Renal pelvis (tissue), 4 donors: ENCODE data around the gene FOXQ1. TPM values are rescaled to one million over a fixed set of nuclear protein-coding genes. Genes with fewer than 3 reads are reported as not detected.
"Not testable (repeated sequence)": the region's sequence is repeated elsewhere in the genome, so short reads cannot be mapped to it uniquely, and the experiment has no call there.

Experiments
- DNase-seq: peaks from one replicate; pipeline ENCODE4 v3.0.0-alpha.2; 2013
- polyA plus RNA-seq, 3 donors: library from polyadenylated mRNA; unstranded; fragments of 120-200 nt; gene quantifications; one replicate each; pipeline ENCODE4 v1.2.1, GENCODE V29; 2013; ENCODE audit not compliant: insufficient read length in 3 of 3

The FOXQ1 gene
- polyA plus RNA-seq, 3 donors, result 12.1 to 16.9 (median 14.3) TPM

DNA sequence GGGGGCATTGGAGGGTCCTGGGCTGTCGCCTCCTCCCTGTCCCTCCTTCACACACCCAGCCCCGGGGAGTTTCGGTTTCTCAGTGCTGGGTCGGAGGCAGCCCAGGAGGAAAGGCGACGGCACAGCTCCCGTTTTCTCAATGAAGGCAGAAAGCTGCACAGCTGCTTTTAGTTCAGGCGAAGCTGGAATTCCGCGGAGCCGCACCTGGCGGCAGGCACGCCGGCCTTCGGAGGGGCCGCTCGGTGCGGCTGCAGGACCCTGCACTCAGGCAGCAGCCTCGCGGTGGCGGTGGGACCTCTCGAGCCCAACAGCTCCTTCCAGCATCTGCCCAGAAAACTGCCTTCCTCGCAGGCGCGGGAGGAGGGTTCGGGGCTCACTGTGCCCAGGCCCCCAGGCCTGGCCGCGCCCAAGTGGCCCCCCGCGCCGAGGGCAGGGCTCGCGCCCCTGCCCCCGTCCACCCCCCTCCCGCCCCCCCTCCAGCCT lies 4.6 kb downstream of the FOXQ1 start:
- no peak for DNase-seq

DNA sequence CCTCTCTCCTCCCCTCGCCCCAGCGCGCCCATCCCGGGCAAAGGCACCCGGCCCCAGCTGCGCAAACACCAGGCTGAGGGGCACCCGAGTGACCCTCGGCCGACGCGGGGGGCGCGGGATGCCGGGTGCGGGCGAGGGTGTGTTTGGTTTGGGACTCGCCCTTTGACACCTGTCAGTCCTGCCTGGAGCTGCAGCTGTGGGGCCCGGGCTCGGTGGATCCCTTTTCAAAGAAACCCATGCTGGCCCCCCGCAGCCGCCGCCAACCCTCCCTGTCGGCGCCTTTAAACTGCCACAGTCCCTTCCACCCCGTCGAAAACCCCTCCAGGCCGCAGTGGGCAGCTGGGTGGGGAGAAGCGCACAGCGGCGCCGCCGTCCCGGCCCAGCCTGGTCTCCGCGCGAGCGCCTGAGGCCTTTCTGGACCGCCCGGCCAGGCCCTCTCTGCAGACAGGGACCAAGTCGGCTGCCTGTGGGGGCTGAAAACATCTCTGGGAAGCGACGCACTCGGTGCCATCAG lies 5.5 kb downstream of the FOXQ1 start:
- no peak for DNase-seq

DNA sequence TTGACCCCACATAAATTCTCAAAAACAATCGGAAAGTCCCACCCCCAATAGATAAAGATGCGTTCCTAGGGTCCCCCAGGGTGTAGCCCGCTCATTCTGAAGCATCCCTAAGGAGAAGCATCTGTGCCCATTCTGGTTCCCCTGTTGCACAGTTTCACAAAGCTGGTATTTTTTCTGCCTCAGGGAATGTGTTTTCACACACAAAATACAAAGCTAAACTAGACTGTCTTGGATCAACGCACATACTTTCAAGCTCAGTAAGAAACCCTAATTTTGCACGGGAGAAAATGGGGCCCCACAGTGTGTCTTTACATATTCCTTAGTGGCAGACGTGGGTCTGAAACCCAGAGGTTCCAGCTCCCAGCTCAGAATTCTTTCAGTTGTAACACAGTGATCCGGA lies 6.1 kb downstream of the FOXQ1 start:
- DNase-seq, result no peak

DNA sequence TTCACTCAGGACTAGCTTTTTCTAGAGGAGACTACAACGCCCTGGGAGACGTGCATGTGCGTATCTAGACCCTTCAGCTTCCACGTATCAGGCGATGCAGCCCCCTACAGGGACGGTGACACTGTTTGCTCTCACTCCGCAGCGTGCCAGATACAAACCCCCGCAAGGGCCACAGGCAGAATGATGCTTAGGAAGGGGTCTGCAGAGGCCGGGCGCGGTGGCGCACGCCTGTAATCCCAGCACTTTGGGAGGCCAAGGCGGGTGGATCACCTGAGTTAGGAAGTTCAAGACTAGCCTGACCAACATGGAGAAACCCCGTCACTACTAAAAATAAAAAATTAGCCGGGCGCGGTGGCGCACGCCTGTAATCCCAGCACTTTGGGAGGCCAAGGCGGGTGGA lies 6.7 kb downstream of the FOXQ1 start:
- not testable (repeated sequence) for DNase-seq

DNA sequence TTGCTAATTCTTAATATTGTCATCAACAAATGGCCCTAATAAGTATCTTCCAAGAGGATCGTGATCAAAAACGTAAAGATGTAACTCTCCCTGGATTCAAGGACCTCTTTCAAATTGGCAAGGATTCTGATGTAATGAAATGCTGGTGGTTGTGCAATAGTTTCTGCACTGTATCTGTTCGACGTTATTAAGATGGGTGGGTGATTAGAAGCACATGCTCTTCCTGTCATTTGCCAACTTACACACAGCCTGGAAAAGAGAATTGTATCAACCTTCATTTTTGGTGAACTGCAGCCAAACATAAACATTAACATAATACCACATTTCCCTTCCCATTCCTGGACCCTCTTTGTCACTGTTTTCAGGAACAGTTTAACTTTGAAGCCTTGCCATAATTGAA lies 9.8 kb downstream of the FOXQ1 start:
- DNase-seq, result no peak

DNA sequence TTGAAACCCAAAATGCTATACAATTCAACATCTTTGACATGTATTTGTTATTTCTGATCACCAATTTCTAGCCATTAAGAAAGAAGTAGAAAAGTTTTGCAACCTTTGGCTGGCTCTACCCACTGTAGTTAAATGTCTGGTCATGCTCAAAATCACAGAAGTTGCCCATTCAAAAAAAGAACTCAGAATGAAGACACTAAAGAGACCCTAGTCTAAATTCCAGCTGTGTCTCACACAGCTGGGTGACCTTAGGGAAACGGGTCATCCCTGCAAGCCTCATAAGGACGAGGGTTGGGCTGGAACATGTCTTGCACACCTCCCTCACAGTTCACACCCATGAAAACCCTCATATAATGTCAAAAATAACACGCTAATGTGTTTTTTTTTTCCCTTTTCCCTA lies 10.3 kb downstream of the FOXQ1 start:
- DNase-seq, result no peak

DNA sequence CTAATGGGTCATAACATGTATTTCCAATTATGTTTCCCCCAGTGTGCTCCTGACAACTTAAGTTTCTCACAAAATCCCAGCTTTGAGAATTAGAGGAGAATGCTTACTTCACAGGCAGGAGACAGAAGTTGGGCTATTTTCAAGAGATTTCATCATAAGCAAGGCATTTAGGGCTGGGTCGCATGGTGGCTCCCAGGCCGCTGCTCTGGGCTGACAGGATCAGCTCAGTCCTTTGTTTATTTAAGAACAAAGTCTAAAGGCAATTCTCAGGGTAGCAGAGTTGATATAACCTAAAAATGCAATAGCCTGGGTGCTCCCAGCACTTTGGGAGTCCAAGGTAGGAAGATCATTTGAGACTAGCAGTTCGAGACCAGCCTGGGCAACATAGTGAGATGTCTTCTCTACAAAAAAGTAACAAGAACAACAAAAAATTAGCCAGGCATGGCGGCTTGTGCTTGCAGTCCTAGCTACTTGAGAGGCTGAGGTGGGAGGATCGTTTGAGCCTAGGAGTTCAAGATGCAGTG lies 10.9 kb downstream of the FOXQ1 start:
- no peak for DNase-seq

DNA sequence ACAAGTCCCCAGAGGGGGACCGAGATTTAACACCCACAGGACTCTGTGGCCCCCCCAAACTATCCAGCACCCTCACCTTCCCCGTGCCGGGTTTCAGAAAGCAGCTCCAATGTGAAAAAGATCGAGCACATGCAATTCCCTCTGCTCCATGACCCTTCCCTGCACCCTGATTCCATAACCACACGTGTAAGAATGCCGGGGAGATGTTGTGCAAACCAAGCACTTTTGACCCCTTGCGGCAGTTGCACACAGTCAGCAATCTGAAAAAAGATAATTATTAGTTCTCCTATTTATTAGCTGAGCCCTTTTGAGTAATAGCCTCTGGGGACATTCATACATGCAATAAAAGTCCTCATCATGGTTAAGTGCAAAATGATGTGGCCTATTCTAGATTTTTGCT lies 13.0 kb downstream of the FOXQ1 start:
- no peak for DNase-seq

DNA sequence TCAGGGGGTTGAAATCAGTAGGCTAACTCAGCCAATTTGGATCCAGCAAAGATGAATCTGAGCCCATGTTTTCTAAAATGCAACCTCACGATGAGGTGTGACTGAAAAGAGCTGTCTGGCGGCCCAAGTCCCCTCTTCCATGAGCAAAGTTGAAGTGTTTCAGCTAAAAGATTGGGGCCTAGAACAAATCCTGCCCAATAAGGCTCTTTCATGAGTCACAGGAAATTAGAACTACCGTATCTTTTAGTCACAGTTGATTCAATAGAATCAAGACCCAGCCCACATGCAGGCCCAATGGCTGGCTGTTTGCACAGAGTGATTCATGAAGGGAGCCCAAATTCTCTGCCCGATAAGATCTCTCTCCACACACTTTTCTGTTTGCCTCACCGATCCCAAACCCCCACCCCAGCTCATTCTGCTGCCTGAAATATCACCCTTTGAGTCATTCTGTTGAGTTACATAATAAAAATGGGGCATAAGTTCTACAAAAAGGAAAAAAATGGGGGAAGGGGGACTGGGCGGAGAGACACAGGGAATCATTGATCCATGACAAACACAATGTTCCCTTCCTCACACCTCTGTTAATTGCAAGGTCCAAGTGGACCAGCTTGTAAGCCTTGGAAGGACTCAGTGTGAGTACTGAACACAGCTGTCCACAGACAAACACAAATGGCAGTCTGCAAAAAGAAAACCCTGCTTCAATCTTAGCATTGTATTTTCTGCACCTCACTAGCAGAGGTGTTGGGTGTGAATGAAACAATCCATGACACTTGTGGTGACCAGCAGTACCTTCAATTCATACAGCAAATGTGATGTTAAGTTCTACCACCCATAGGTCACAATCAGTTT lies 13.8 kb downstream of the FOXQ1 start:
- DNase-seq, result no peak

DNA sequence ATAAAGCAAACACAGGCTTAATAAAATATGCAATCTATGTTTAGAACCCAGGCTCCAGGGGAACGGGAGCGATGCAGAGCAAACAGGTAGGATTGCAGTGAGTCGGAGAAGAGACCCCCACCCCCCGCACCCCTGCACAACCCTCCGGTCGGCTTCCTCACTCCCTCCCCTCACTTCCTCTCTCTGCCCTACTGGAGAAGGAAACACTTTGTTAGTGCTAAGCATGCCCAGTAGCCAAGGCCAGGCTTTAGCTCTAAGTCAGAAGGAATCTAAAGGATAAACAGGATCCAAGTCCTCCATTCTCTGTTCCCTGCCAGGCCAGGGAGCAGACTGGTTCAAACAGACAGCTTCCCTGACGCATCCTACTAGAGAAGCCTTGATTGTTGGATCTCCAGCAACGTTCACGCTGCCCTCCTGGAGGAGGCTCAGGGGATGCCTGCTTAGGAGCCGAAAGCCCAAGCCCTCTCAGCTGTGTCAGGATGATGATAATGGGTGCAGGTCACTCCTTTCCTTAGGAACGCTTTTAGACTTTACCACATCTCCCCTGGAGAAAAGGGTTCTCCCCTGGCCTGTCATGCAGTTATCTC lies 14.7 kb downstream of the FOXQ1 start:
- no peak for DNase-seq

DNA sequence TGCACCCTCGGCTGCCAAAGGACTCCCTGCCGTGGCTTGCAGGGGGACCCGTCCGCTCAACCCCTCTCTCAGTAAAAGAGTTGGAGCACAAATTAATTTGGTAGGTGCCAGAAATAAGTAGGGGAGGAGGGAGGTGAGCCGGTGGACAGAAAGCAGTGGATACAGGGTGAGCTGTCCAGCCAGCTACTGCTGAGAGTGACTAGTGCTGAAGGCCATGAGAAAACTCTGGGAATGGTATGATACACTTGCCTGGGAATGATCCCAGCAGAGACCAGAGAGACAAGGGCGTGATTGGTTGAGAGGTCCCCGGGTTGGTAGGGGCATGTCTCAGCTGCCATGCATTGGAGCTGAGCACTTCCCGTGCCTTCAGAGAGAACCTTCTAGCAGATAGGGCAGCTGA lies 15.7 kb downstream of the FOXQ1 start:
- no peak for DNase-seq

DNA sequence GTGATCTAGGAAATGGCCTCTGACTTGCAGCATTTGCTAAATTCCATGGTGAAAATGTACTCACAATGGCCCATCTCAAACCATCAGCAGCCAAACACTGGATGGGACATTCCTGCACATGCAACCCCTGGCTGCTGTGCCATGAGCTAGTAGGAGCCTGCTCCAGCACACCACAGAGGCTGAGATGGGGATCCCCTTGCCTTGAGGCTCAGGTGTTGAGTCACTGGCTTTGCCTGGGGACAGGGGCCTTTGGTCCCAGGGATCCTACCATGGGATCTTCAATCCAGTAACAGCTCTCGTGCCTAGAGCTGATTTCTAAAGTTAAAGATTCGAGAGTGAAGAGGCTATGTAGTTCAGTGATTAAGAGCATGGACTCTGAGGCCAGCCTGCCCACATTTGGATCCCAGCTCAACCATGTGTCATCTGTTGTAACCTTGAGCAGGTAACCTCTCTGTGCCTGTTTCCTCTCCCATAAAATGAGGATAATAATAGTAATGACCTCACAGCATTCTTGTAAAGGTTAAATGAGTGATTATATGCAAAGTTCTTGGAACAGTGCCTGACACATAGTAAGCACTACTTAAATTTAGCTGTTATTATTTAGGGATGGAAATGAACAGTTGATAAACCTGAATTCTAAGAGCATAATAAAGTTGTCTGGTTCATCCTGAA lies 16.4 kb downstream of the FOXQ1 start:
- no peak for DNase-seq

DNA sequence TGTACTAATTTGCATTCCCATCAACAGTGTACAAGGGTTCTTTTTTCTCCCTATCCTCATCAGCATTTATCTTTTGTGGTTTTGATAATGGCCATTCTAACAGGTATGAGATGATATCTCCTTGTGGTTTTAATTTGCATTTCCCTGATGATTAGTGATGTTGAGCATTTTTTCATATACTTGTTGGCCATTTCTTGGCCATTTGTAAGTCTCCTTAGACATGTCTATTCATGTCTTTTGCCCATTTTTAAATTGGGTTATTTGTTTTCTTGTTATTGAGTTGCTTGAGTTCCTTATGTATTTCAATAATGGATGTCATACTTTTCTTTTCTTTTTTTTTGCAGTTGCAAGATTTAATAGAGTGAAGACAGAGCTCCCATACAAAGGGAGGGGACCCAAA lies 17.8 kb downstream of the FOXQ1 start:
- DNase-seq, result no peak

DNA sequence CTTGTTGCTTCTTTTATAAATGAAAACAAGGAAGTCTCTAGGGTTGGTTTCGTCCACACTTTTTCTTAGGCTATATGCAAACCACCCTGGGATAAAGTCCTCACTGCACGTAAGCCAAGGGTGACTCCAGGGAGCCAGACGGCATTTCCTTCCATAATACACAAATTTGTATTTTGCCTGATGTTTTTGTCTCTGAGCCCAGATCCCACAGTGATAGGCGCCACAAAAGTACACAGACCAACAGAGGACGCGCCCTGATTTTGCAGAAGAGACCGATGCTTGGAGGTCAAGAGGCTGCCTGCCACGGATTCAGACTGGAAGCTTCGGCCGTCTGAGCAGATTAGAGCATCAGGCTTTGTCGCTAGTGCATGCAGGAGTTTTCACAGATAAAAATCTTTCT lies 22.8 kb downstream of the FOXQ1 start:
- DNase-seq, result no peak

DNA sequence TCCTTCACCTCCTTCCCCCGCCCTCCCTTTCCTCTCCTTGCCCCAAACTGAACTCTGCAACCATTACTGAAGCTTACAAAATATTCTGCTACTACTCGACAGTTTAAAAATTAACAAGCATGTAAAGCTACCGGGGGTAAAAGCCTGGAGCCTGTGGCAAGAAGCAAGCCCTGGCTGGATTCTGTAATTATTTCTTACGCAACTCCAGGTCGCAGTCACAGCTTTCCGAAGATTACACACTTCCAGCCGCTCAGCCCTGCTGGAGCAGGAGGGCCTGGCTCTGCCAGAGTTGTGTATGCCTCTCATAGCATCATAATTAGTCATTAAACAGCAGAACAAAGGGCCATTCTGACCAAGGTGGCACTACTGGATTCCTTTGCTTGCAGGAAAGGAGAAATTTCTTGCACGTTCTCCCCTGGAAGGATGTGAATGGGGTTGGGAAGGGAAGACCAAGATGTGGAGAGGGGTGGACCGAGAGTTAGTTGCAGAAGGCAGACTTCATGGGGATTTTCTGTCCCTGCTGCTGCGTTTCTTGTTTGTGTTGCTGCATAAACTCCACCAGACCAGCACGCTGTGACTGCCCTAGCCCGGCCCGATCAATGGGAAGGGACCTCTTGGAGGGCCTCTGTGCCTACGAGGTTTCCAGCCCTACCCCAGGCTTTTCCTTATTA lies 23.6 kb downstream of the FOXQ1 start:
- peak; percentile 69 for DNase-seq

DNA sequence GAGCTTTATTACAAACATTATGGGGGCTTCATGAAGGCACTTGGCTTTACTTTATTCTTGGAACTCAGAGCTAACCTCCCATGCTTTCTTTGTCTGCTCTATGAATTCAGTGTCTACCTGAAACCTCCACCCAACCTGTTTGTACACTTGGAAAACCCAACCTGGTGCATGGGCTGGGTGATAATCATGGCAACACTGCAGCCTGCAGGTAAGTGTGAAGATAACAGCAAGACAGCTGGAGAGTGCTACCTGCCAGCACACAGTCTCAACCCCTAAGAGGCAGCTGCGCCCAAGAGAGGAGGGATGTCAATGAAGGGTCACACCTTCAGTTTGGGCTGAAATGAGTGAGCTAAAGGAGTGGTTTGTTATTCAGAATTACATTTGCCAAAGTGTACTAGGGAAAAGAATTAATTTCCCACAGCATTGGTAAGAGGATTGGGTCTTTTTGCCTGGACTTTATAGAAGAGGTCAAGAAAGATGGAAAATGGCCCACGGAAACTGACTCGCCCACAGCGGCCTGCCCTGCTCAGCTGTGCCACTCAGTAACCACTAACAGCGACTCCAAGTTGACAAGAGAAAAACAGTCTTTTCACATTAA lies 24.4 kb downstream of the FOXQ1 start:
- DNase-seq, result no peak

DNA sequence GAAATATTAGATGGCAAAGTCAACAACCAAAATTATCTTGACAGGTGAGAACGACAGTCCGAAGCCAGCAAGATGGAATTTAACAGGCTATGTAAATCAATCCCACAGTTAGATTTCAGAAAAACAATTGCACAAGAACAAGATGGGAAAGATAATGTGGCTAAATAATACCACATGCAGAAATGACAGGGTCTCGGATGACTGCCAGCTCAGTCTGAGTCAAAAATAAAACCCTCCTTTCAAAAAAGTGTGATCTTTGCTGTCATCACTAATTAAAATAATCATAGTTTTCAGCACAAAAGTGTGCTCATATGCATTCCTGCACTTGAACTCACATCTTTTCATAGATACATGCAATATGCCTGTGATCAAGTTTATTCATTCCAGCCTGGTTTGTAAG lies 25.9 kb downstream of the FOXQ1 start:
- no peak for DNase-seq

DNA sequence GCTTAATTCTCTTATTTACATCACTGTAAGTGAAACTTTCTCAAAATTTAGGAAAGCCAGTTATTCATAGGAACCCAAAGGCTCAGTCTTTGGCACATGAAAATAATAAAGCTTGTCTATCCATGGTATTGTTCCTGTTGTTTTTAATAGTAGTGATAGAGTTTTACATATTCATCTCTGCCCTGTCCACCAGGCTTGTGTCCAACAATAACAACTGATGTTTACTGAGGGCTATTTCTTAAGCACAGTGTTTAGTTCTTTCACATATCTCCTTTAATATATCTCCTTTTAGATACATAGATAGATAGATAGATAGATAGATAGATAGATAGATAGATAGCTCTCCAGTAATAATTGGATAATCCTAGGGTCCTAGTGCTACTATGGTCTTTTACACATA lies 34.2 kb downstream of the FOXQ1 start:
- no peak for DNase-seq

DNA sequence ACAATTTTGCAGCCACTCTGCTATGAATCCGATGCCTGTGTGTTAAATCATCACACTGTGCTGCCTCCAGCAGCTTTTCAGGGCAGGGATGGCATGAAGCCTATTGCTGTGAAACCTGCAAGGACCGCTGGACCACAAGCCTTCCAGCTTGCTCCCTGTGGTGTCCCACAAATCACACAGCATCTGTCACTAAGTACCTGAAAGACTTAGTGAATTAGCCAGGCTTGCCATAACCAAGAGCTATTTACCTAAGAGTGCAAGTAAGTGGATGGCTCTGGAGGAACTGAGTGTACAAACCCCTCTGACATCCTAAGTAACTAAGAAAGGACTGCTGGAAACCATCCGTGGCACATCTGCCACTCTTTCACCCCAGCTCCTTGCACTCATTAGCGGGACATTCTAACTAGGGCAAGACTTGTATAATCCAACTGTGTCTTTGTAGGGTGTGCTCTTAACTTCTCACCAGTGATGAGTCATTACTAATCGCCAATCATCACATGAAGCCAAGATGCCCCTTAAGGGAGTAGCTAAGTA lies 34.7 kb downstream of the FOXQ1 start:
- DNase-seq, result no peak

DNA sequence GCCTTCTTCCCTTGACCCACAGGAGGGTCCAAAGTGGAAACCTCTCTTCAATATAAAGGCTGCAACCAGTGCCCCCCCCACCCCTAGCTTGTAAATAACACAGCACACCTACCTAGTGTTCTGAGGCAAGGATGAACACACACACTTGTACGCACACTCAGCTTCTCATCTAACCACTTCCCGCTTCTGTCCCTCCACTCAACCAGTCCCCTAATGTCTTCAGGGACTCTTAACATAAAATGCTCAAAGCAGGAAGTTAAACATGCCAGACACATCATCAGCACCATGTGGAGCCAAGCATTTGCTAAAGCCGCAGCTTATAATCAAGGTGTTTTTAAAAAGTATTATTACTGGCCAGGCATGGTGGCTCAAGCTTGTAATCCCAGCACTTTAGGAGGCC lies 35.3 kb downstream of the FOXQ1 start:
- no peak for DNase-seq

DNA sequence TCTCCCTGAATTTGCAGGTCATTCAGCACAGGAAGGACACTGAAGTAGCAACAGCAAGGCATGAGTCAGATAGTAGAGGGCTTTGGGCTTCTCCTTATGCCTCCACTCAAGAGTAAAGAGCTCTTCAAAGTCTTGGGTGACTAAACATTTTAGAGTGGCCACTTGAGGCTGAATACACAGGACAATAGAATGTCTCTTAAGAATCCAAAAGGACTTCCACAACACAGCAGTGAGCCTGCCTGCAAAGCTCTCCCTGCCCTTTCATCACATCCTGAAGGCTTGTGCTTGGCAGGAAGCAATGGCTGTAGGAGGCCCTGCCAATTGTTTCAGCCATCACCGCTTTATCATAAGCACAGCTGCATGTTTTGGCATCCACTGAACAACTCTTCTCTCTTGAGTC lies 36.8 kb downstream of the FOXQ1 start:
- DNase-seq, result no peak
